Cerebellar cortex (tissue), 1 donor: ENCODE results near the gene PRKG2.
"Not testable (repeated sequence)": the region's sequence is repeated elsewhere in the genome, so short reads cannot be mapped to it uniquely, and the experiment has no call there.

Experiments used
- DNase-seq: peaks from one replicate; pipeline ENCODE4 v3.0.0-alpha.2; 2015; ENCODE audit warnings: low spot score

Gene PRKG2

DNA sequence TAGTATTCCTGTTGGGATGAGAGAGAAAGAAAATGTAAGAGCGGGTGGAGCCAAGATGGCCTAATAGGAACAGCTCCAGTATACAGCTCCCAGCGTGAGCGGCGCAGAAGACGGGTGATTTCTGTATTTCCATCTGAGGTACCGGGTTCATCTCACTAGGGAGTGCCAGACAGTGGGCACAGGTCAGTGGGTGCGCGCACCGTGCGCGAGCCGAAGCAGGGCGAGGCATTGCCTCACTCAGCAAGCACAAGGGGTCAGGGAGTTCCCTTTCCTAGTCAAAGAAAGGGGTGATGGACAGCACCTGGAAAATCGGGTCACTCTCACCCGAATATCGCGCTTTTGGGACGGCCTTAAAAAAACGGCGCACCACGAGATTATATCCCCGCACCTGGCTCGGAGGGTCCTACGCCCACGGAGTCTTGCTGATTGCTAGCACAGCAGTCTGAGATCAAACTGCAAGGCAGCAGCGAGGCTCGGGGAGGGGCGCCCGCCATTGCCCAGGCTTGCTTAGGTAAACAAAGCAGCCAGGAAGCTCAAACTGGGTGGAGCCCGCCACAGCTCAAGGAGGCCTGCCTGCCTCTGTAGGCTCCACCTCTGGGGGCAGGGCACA lies 61.2 kb downstream of the PRKG2 start:
- DNase-seq, result not testable (repeated sequence)

DNA sequence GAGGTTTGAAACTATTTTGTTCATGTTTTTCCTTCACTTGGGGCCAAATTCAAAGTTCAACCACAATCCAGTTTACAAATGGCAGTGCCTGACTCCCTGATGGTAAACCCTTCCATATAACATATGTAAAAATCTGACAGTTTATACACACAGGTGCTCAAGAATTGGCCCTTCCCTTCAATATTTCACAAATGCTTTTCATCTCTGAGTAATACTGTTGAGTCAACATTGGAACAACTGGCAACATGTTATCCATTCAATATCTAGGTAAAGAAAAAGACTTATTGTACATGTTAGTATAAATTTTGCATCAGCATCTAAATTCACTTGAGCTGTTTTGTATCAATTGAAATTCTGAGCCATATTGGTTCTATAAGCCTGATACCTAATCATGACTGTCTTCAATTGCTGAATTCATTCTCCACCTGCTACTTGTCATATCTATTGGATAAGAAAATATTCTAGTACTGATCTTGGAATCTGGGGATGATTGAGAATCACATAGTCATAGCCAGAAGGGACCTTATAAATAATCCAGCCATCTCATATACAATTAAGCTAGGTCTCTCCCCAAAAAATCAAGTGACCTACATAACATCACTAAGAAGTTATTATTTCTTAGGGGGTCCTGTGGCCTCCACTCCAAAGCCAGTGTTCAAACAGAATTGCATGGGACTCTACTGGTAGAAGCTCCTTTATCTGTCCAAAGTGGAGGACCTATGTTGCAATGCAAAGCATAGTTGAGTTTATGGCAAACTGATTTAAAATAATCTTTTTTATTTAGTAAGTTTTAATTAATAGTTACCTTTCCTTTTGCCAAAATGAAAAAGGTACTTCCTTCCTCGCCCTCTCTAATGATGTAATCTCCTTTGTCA lies 61.9 kb downstream of the PRKG2 start:
- DNase-seq, result no peak

DNA sequence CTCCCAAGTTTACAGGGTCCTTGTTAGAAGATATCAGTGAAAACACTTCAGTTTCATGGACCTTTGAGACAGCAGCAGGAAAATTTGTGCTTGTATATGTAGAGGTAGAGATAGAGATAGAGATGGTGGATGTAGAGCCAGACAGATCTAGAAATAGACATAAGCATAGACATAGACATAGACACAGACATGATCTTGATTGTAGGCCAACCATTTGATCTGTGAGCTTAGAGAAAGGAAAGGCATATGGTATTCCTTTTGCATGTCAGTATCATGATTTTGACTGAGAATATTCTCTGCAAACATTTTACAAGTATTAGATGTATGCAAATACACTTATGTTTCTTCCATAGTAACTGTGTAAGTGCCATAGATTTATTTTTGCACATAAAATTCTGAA lies 65.0 kb downstream of the PRKG2 start:
- DNase-seq, result no peak

DNA sequence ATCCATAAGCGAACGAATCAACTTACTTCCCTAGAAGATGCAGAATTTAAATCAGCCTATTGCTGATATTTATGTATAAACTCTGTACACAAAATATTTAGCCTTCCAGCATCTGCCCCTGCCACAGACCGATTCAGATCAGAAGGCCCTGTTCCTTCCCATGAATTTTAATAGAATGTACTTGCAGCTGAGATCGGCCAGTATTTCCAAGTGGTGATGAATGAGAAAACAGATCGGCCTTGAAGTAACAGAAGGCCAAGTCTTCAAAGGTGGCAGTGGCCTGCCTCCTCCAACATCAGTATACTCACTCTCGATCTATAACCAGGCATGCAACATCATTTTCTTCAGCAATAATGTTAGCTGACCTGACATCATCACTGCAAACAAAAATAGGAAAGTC lies 66.4 kb downstream of the PRKG2 start:
- DNase-seq, result no peak

DNA sequence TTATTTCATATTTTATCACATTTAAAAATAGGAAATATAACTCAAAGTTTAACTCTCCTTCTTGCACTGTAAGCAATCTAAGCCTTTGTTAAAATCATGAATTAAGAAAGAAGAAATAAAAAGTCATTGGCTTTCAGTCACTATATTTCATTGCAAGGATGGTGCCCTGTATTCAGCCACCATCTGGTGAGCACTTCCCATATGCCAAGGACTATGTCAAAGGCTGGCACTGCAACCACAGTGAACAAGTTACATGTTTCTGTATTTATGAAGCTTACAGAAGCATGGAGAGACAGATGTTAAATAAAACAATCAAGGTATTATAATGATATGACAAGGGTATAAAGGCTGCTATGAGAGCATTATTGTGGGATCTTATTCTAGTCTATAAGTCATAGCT lies 68.6 kb downstream of the PRKG2 start:
- no peak for DNase-seq

DNA sequence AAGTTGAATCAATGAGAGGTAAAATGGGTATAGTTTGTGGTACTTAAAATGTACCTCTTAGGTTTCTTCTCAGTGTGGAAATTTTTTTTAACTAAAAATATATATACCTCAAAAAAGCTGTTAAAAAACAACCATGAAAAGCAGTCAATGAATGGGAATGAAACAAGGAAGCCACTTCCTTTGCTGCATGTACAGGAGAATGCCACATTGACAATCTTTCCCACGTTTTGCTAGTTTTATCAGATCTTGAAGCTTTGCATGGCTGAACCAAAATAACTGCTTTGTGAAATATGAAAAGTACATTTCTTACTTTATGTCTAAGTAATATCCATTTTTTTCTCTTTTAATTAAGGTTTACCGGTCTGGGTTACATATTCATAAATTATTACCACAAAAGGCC lies 71.8 kb downstream of the PRKG2 start:
- DNase-seq, result no peak

DNA sequence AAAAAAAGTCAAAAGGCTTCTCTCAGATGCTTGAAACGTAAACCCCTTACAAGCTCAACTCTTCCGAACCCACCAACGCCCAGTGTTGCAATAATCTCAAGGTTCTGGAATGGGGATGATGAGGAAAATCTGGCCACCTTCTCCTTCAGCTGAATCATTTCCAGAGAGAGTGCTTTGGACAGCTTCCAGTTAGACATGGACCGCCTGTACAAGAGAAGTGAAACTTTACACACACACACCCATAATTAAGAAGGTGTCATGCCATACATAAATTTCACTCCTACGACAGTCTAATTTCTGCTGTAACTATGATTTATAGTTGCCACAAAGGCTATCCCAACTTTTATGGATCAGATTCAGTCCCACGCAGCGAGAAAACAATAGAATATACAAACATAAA lies 72.3 kb downstream of the PRKG2 start:
- DNase-seq, result no peak

DNA sequence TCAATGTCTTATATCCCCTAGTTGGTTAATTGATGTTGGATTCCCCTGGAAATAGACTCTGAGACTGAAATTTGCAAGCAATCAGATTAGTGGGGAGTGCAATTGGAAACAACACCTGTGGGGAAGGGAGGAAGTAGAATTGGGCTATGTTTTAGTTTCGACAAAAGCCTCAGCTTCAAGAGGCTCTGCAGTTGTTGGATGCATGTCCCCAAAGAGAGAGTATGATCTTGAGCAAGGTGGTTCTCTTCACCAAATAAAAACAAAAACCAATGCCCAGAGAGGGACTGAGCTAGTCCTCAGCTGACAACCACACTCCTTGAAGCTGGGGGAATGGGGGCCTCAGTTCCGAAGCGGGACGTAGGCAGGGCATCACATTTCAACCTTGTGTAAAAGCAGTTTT lies 77.1 kb downstream of the PRKG2 start:
- no peak for DNase-seq

DNA sequence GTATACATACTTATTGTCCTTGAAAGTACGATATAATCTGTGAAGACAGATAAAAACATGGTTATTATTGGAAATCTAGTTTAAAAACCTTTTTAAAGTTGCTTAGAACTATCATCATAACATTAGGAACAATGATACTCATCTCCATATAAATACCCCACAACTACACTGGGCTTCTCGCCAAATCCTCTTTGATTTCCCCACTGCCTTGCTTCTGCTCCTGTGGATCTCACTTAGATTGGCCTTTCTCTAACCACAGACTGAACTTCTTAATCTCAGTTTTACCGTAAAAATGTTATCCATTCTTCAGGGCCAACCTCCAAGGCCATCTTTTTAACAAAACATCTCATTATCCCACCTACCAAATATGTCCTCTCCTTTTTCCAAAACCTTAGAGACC lies 77.6 kb downstream of the PRKG2 start:
- DNase-seq, result no peak

DNA sequence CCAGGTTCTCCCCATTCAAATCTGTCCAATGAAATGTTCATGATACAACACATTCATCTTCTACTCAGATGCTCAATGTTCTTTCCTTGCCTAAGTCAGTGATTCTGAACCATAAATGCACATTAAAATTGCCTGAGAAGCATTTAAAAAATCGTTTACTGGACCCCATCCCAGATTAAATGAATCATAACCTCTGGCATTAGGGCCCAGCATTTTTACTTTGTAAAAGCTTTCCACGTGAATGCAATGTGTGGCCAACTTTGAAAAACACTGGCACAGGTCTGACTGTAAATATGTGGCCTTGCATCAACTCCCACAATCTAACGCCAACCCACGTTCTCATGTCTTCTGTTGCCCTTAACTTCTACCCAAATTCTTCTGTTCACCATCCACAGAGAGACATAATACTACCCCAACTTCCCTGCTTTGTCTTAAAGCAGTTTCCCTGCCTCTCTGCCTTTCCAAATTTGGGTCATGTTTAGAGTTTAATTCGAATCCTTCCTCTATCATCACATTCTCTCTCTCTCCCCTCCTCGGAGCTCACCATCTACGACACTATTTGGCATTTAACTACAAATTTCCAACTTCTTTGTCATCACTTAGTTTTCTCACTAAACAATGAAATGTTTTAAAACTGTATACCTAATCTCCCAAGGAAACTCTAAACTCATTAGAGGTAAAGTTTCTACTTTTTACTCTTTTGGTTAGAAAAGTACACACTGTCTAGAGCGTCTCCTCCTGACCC lies 78.7 kb downstream of the PRKG2 start:
- no peak for DNase-seq

DNA sequence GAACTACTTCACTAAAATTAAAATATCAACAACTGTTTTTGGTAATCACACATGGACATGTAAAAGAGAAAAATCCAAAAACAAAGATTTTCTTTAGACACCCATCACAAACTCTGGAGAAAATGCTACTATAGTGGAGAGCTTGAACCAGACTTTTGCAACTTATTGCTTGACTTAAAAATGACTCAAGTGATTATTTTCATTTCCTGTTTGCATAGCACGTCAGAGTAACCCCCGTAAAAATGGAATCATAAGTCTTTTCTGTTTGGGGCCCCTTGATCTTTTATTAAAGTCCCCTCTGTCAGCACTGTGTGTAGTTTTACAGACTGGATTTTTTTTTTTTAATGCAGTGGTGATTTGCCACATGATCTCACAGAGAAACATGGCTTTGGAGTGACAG lies 79.5 kb downstream of the PRKG2 start:
- DNase-seq, result no peak

DNA sequence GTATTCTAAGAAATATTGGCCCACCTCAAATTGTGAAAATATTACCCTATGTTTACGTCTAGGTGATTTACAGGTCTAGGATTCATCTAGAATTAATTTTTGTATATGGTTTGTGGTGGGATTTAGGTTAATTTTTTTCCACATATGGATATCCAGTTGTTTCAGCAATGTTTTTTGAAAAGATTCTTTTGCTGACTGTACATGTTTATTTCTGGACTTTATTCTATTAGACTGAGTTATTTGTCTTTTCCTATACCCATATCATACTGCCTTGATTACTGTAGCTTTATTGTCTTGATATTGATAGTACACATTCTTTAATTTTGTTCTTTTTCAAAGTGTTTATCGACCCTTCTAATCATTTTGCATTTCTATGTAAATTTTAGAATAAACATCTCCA lies 83.5 kb downstream of the PRKG2 start:
- DNase-seq, result no peak

DNA sequence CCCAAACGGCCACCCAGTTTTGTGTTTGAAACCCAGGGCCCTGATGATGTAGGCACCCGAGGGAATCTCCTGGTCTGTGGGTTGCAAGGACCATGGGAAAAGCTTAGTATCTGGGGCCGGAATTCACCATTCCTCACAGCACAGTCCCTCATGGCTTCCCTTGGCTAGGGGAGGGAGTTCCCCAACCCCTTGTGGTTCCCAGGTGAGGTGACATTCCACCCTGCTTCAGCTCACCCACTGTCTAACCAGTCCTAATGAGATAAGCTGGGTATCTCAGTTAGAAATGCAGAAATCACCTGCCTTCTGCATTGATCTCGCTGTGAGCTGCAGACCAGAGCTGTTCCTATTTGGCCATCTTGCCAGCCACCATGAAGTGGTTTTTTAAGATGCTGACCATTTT lies 84.0 kb downstream of the PRKG2 start:
- no peak for DNase-seq

DNA sequence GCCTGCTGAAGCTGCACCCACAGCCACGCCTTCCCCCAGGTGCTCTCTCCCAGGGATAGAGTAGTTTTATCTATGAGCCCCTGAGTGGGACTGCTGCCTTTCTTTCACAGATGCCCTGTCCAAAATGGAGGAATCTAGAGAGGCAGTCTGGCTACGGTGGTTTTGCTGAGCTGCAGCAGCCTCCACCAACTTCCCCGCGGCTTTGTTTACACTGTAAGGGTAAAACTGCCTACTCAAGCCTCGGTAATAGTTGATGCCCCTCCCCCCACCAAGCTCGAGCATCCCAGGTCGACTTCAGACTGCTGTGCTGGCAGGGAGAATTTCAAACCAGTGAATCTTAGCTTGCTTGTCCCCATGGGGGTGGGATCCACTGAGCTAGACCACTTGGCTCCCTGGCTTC lies 84.5 kb downstream of the PRKG2 start:
- no peak for DNase-seq

DNA sequence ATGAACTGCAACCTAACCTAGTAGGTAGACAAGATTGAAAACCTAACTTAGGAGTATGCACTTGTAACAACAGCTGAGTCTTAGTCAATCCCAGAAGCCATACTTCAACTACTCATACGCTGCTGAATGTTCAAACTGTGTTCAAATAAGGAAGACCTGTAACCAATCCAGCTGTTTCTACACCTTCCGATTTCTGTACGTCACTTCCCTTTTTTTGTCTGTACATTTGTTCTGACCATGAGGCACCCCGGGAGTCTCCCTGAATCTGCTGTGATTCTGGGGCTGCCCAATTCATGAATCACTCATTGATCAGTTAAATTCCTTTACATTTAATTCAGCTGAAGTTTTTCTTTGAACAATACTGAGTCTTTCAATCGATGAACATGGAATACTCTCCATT lies 95.0 kb downstream of the PRKG2 start:
- no peak for DNase-seq

DNA sequence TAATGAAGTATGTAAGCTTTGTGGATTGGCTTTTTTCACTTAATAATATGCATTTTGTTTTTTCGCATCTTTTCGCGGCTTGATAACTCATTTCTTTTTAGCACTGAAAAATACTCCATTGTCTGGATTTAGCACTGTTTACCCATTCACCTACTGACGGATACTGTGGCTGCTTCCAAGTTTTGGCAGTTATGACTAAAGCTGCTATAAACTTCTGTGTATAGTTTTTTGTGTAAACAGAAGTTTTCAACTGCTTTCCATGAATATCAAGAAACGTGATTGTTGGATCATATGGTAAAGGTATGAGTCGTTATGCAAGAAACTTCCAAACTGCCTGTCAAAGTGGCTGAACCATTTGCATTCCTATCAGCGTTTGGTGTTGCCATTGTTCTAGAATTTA lies 96.9 kb downstream of the PRKG2 start:
- DNase-seq, result no peak

DNA sequence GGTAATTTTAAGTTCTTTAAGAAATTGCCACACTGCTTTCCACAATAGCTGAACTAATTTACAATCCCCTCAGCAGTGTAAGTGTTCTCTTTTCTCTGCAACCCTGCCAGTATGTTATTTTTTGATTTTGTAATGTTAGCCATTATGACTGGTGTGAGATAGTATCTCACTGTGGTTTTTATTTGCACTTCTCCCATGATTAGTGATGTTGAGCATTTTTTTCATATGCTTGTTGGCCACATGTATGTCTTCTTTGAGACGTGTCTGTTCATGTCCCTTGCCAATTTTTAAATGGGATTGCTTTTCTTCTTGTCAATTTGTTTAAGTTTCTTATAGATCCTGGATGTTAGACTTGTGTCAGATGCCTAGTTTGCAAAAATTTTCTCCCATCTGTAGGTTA lies 98.5 kb downstream of the PRKG2 start:
- DNase-seq, result no peak

DNA sequence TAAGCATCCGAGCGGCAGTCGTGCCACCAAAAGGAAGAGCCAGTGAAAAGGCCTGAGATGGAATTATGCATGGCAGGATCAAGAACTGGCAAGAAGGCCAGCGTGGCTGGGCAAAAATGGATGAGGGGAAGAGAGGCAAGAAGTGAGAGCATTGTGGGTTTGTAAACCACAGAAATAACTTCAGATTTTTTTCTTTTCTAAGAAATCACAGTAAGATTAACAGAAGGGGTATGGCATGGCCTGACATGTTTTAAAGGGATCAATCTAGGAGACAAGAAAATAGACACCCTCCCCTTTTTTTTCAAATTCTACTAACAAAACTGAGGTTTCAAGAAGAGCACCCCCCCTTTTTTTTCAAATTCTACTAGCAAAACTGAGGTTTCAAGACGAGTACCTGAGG lies 102.0 kb downstream of the PRKG2 start:
- DNase-seq, result no peak

DNA sequence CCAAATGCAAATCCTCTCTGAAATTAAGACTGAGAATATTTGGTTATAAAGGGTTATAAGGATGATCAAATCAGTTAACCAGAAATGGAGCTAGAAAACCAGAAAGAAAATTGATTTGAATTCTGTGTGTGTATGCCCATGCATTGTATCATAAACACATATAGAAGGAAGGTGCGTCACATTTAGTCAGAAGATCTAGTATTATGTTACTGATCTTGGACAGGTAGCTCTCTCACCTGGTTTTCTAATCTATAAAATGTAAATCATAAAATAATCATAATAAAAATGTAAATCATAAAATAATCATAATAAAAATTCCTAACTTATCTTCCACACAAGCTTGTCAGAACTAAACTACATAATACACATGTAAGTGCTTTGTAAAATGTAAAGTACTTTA lies 105.7 kb downstream of the PRKG2 start:
- DNase-seq, result no peak

DNA sequence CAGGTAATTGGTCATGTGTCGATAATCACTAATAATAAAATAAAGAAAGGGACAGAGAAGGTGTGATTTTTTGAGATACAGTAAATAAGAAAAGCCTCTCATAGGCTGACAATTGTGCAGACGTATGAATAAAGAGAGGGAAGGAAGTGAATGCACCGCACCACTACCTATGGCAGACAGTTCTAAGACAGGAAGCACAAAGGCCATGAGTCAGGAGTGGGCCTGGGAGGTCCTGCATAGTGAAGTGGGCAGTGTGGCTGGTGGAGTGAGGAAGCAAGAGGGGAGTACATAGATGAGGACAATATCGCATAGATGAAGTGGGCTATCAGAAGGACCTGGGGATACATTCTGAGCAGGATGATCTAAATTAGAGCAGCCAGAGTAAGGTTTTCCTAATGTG lies 108.9 kb downstream of the PRKG2 start:
- no peak for DNase-seq

DNA sequence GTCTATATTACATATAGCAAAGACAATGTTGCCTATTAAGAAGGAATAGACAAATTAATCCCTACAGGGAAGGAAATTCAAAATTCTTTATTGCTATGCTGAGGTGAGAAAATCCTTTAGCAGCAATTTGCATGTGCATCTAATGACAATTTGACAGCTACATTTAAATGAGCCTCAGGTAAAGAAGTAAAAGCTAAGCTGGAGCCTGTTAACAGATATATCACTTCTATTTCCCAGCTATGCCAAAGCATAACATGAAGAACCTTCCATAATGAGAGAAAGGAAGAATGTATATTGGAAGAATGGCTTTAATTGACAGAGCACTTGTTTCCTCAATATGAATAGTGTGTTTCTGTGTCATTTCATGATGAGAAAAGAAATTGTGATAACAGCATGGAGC lies 112.9 kb downstream of the PRKG2 start:
- DNase-seq, result no peak

DNA sequence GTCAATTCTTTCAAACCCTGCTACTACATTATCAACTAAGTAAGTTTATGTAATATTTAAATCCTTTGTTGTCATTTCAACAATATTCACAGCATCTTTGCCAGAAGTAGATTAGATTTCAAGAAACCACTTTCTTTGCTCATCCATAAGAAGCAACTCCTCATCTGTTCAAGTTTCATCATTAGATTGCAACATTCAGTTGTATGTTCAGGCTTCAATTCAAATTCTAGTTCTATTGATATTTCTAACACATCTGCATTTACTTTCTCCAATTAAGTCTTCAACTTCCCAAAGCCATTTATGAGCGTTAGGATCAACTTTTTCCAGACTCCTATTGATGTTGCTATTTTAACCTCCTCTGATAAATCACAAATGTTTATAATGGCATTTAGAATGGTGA lies 118.5 kb downstream of the PRKG2 start:
- no peak for DNase-seq

DNA sequence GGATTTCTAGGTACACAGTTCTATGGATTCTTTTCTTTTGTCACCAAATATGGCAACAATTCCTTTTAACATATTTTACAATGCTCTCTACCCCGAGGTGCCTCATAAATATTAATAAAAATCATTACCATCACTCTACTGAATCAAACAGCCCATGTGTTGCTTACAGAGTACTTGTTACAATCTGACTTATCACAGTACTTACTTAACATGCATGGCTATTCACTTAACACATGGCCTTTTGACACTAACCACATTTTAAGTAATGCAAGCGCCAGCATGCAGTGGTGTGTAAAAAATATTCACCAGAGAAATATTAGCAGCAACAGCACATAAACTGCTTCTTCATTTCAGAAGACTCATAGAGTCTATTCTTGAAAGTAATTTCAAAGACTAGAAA lies 119.6 kb downstream of the PRKG2 start:
- no peak for DNase-seq
